Heart right ventricle (tissue), 16 donors: ENCODE data around the gene PTGES. TPM values are rescaled to one million over a fixed set of nuclear protein-coding genes. Genes with fewer than 3 reads are reported as not detected.
"Not testable (repeated sequence)": the region's sequence is repeated elsewhere in the genome, so short reads cannot be mapped to it uniquely, and the experiment has no call there.

Experiments used
- ATAC-seq, 8 donors: fragments of 200-7000 bp; cut with Tn5 transposase; one replicate each; pipeline ENCODE4 v1.9.1; 2020; ENCODE audit warnings: mild to moderate bottlenecking in 8 of 8, moderate library complexity in 8 of 8, moderate number of reproducible peaks in 1 of 8
- DNase-seq, 2 donors: peaks; one replicate each; pipeline ENCODE4 v3.0.0-alpha.2; 2020
- H3K27ac ChIP-seq, 10 donors: fragments of 200-600 bp; sonication (generic) in 2 of 10; one replicate each; pipeline versions ENCODE4 v1.5.0 to v1.8.0; 2020 to 2022; ENCODE audit warnings: mild to moderate bottlenecking in 3 of 10
- H3K27me3 ChIP-seq, 7 donors: fragments of 200-600 bp; one replicate each; pipeline ENCODE4 v1.8.0; 2021 to 2022; ENCODE audit warnings: mild to moderate bottlenecking in 2 of 7
- H3K36me3 ChIP-seq, 9 donors: fragments of 200-600 bp; sonication (generic) in 1 of 9; one replicate each; pipeline versions ENCODE4 v1.5.0 to v1.8.0; 2020 to 2022; ENCODE audit warnings: mild to moderate bottlenecking in 2 of 9
- H3K4me1 ChIP-seq, 9 donors: fragments of 200-600 bp; sonication (generic) in 1 of 9; one replicate each; pipeline versions ENCODE4 v1.5.0 to v1.8.0; 2020 to 2022; ENCODE audit warnings: mild to moderate bottlenecking in 4 of 9
- H3K4me3 ChIP-seq, 10 donors: fragments of 200-600 bp; sonication (generic) in 2 of 10; one replicate each; pipeline versions ENCODE4 v1.5.0 to v1.8.0; 2020 to 2022; ENCODE audit warnings: mild to moderate bottlenecking in 7 of 10, moderate library complexity in 2 of 10
- H3K9me3 ChIP-seq, 11 donors: fragments of 200-600 bp in 10 of 11; sonication (generic) in 2 of 11; one replicate each; pipeline versions ENCODE4 v1.5.0 to v1.8.0; 2013 to 2022; ENCODE audit warnings: mild to moderate bottlenecking in 2 of 11, control low read depth in 1 of 11, moderate library complexity in 1 of 11
- CTCF ChIP-seq, 9 donors: fragments of 200-600 bp; sonication (generic) in 2 of 9; IDR thresholded peaks; one replicate each; pipeline versions ENCODE4 v1.5.0 to v1.8.0; 2021 to 2022; ENCODE audit warnings: antibody characterized with exemption in 9 of 9, mild to moderate bottlenecking in 5 of 9, moderate library complexity in 1 of 9
- WGBS, 2 donors: extraction: QIAGEN DNeasy Blood & Tissue Kit; methylation state at CpG; one replicate each; pipeline ENCODE4 v1.1.7; 2013; ENCODE audit warnings: inconsistent platforms in 1 of 2; 5-methylcytosine and 5-hydroxymethylcytosine counted together
- intact Hi-C, 10 donors: fragments of 100-400 bp; cut with DNase I; formaldehyde crosslinking; loops; one replicate each; pipeline versions ENCODE4 v1.11.1 to v1.14.2; 2022
- long read RNA-seq, 3 donors: library from polyadenylated mRNA; unstranded; transcript quantifications; one replicate each; pipeline ENCODE4 v2.0.0, GENCODE V29; 2020 to 2021
- polyA plus RNA-seq, 2 donors: library from polyadenylated mRNA; stranded (reverse); fragments of 200-250 nt; gene quantifications; one replicate each; pipeline ENCODE4 v1.2.3, GENCODE V29; 2013
- total RNA-seq, 10 donors: library from RNA; stranded (reverse); fragmentation: NEBNext Ultra II Directional in 3 of 10; extraction: Animal tissue kit (Norgen Biotek cat#: 25700) in 3 of 10; gene quantifications; one replicate each; pipeline versions ENCODE4 v1.2.1 to v1.2.4, GENCODE V29; 2021 to 2023
- donor health status: Arrhythmogenic right ventricular cardiomyopathy.
- donor health status: ischemic (EF 13 %, LVEDD 7.1; RV severe dilation, severe dysfunction).
- donor health status: healthy with polysubstance abuse.
- donor health status: DM: no; HTN: yes; CAD: no.
- donor health status: DM: no; HTN: no; CAD: no.
- donor health status: ischemic (EF 25% LVEDD 6.9; RV normal size, moderate dysfunction).
- donor health status: ischemic (EF 25% LVEDD 5.7; RV mildly dilated, moderate dysfunction).
- donor health status: healthy.
- donor health status: DM: yes; HTN: yes; CAD: no.
- donor health status: Ischemic cardiomyopathy.
- donor health status: ischemic (EF 35%, LVEDD 5.7; RV mildly dilated, moderate dysfunction).
- donor health status: nonischemic (EF 11% LVEDD 7.7; RV severe dilation, severe dysfunction).
- donor health status: DM: yes; HTN: yes; CAD: no.
- donor health status: PGD.
- donor health status: ischemic (EF 29% LVEDD 5.4; RV normal size, mild dysfunction).
- donor health status: nonischemic (EF 23%, LVEDD 6.1; RV moderate dilation, normal function).

The PTGES gene
- 1 to 10 TPM in 5 of 10 donors, under 1 TPM in 5; 0.15 to 3.6 (median 1.1) TPM for total RNA-seq
- polyA plus RNA-seq: 1 to 10 TPM; 2.6 to 5.7 TPM
- long read RNA-seq, donor 1, partial matches to known transcripts: 1 of 5 reads
- long read RNA-seq, donor 1, other reads (novel, unspliced or antisense): 2 of 5 reads
- long read RNA-seq, donor 2, partial matches to known transcripts: 0 of 1 reads
- long read RNA-seq, donor 2, other reads (novel, unspliced or antisense): 0 of 1 reads
- long read RNA-seq, donor 3: 0 reads

- peak within 1 kb of the TSS in 9 of 10 donors; percentile 20 to 58 (median 44) for H3K4me3 ChIP-seq
- TF ChIP-seq CTCF (IDR thresholded peaks at IDR 0.05): no peak
Measured at GRCh38 chr9:129752900-129753729, at the start of gene PTGES. Gene PTGES, minus strand, starts transcription at chr9:129753042. Its CDS starts 30 bp downstream, at chr9:129753012.

GRCh38 chr9:129801504-129801903, 48.7 kb upstream of the PTGES start:
- ATAC-seq (no peak), DNase-seq (no peak)
- Histone ChIP-seq H3K4me1 (peaks cover 6 to 26% (median 11%) of the 10 kb centered on the region in 9 donors), H3K4me3 (no peak overlapping the region), H3K36me3 (peaks cover 0 to 23% (median 0%) of the 10 kb centered on the region in 9 donors), H3K27ac (no peak overlapping the region), H3K9me3 (no peaks in the 10 kb centered on the region), H3K27me3 (no peaks in the 10 kb centered on the region)
- WGBS, 2 donors: 78 to 83% methylated on average over 17 of the region's 17 CpGs
- TF ChIP-seq CTCF (IDR thresholded peaks at IDR 0.05): no peak
- intact Hi-C loops: loop anchor here in 1 of 10 donors (5.0 kb wide), 2 partner anchors 669 to 896 kb away; no protein-coding TSS in a partner anchor

More at GRCh38 chr9:129752900-129753729, at the start of gene PTGES:
- ATAC-seq (peak; percentile 87 to 94 (median 90)), DNase-seq (peak; percentile 47 to 77)
- no peaks in the 10 kb centered on the region for H3K9me3 ChIP-seq
- WGBS, 2 donors: 17 to 18% methylated on average over 23 of the region's 23 CpGs
- peaks cover 0 to 17% (median 9%) of the 10 kb centered on the region in 7 donors for H3K27me3 ChIP-seq
- peaks cover 2 to 30% (median 17%) of the 10 kb centered on the region in 9 donors for H3K4me1 ChIP-seq
- peak within 1 kb of the TSS in 2 of 10 donors; percentile 29 to 53 for H3K27ac ChIP-seq
- intact Hi-C loops: no loop called here
- H3K36me3 ChIP-seq: no peaks in the 10 kb centered on the region

GRCh38 chr9:129798973-129799372, 46.1 kb upstream of the PTGES start:
- Histone ChIP-seq H3K36me3 (no peaks in the 10 kb centered on the region), H3K4me3 (no peak overlapping the region), H3K27ac (no peak overlapping the region), H3K9me3 (no peaks in the 10 kb centered on the region), H3K27me3 (peaks cover 0 to 11% (median 0%) of the 10 kb centered on the region in 7 donors), H3K4me1 (peaks cover 5 to 6% (median 5%) of the 10 kb centered on the region in 9 donors)
- ATAC-seq: no peak
- no peak for DNase-seq
- WGBS, 2 donors: 40% methylated on average over 6 of the region's 6 CpGs
- no peak for TF ChIP-seq CTCF (IDR thresholded peaks at IDR 0.05)
- intact Hi-C loops: no loop called here

- 78 to 89% methylated on average over 2 of the region's 2 CpGs for WGBS, 2 donors
- DNase-seq, H3K27ac ChIP-seq, H3K4me1 ChIP-seq, H3K9me3 ChIP-seq, intact Hi-C loops, H3K36me3 ChIP-seq, ATAC-seq, H3K4me3 ChIP-seq: not testable (repeated sequence)
- H3K27me3 ChIP-seq: peaks cover 0 to 14% (median 0%) of the 10 kb centered on the region in 7 donors
Measured at GRCh38 chr9:129796029-129796428, 43.2 kb upstream of the PTGES start.
